HG03439 (cell line): ENCODE measurements around the gene UBE2E2.
A peak's percentile ranks its signal among the peaks of the same experiment; 100 is the strongest.

Experiments
- ATAC-seq: cut with Tn5 transposase; IDR thresholded peaks from one replicate; pipeline ENCODE4 v1.9.1; 2021; ENCODE audit warnings: mild to moderate bottlenecking, moderate library complexity; ENCODE audit not compliant: unreplicated experiment

Gene UBE2E2

GRCh38 chr3:23192816-23193215 lies 10.3 kb upstream of the UBE2E2 start:
- ATAC-seq, result no peak

- ATAC-seq, result no peak
Observed at GRCh38 chr3:23193831-23194230, 9.3 kb upstream of the UBE2E2 start.

GRCh38 chr3:23198801-23199200 lies 4.3 kb upstream of the UBE2E2 start:
- ATAC-seq, result no peak

- no peak for ATAC-seq
Observed at GRCh38 chr3:23199649-23200048, 3.5 kb upstream of the UBE2E2 start.

- ATAC-seq, result no peak
Observed at GRCh38 chr3:23201154-23201838, 1.8 kb upstream of the UBE2E2 start.

GRCh38 chr3:23202203-23202920 lies 765 bp upstream of the UBE2E2 start:
- ATAC-seq, result peak; percentile 13

GRCh38 chr3:23203708-23204330 lies 692 bp downstream of the UBE2E2 start:
- ATAC-seq, result no peak

GRCh38 chr3:23206366-23206765 lies 3.2 kb downstream of the UBE2E2 start:
- ATAC-seq, result no peak

- no peak for ATAC-seq
Observed at GRCh38 chr3:23209103-23209502, 6.0 kb downstream of the UBE2E2 start.

- no peak for ATAC-seq
Observed at GRCh38 chr3:23209747-23210487, 6.8 kb downstream of the UBE2E2 start.

- no peak for ATAC-seq
Observed at GRCh38 chr3:23213813-23214212, 10.7 kb downstream of the UBE2E2 start.

GRCh38 chr3:23217872-23218554 lies 14.9 kb downstream of the UBE2E2 start:
- ATAC-seq, result no peak

GRCh38 chr3:23219117-23219516 lies 16.0 kb downstream of the UBE2E2 start:
- ATAC-seq, result peak; percentile 32

- peak; percentile 51 for ATAC-seq
Observed at GRCh38 chr3:23219552-23219951, 16.4 kb downstream of the UBE2E2 start.

- no peak for ATAC-seq
Observed at GRCh38 chr3:23221136-23221535, 18.0 kb downstream of the UBE2E2 start.

- ATAC-seq, result no peak
Observed at GRCh38 chr3:23232016-23232415, 28.9 kb downstream of the UBE2E2 start.

- ATAC-seq, result no peak
Observed at GRCh38 chr3:23232854-23233253, 29.7 kb downstream of the UBE2E2 start.

- ATAC-seq, result no peak
Observed at GRCh38 chr3:23235264-23235663, 32.1 kb downstream of the UBE2E2 start.

- no peak for ATAC-seq
Observed at GRCh38 chr3:23236890-23237289, 33.8 kb downstream of the UBE2E2 start.

GRCh38 chr3:23238156-23238555 lies 35.0 kb downstream of the UBE2E2 start:
- ATAC-seq, result no peak

- no peak for ATAC-seq
Observed at GRCh38 chr3:23238578-23238977, 35.5 kb downstream of the UBE2E2 start.
